HepG2 (cell line): ENCODE data around the gene TRIM37. TPM values are rescaled to one million over a fixed set of nuclear protein-coding genes. Genes with fewer than 3 reads are reported as not detected.
A peak's percentile ranks its signal among the peaks of the same experiment; 100 is the strongest.

ENCODE experiments used
- DPF2 ChIP-seq: sonication (generic); formaldehyde crosslinking; IDR thresholded peaks from 2 replicates; pipeline ENCODE4 v1.4.0; 2020; ENCODE audit warnings: mild to moderate bottlenecking, low read depth, missing genetic modification reagents, borderline replicate concordance
- EEA1 ChIP-seq: sonication (generic); formaldehyde crosslinking; IDR thresholded peaks from 2 replicates; pipeline ENCODE4 v1.5.1; 2020; ENCODE audit warnings: mild to moderate bottlenecking, missing genetic modification reagents, borderline replicate concordance
- ESRRA ChIP-seq: sonication (generic); formaldehyde crosslinking; IDR thresholded peaks from 2 replicates; pipeline ENCODE4 v1.5.1; 2020; ENCODE audit warnings: mild to moderate bottlenecking, low read depth, missing genetic modification reagents
- GFI1 ChIP-seq: sonication (generic); formaldehyde crosslinking; IDR thresholded peaks from 2 replicates; pipeline ENCODE4 v1.5.0; 2020; ENCODE audit warnings: missing genetic modification reagents, mild to moderate bottlenecking, borderline replicate concordance
- HNRNPUL1 ChIP-seq: fragments of 200-400 bp; formaldehyde crosslinking; IDR thresholded peaks from 2 replicates; pipeline ENCODE4 v1.6.1; 2017; ENCODE audit warnings: low read depth, mild to moderate bottlenecking, low read length, moderate library complexity
- HOXA7 ChIP-seq: sonication (generic); formaldehyde crosslinking; IDR thresholded peaks from 2 replicates; pipeline ENCODE4 v1.8.1; 2022; ENCODE audit warnings: mild to moderate bottlenecking, missing genetic modification reagents, moderate library complexity
- HOXA9 ChIP-seq: sonication (generic); formaldehyde crosslinking; IDR thresholded peaks from 2 replicates; pipeline ENCODE4 v1.8.1; 2022; ENCODE audit warnings: missing genetic modification reagents, mild to moderate bottlenecking, moderate library complexity, borderline replicate concordance
- NFYB ChIP-seq: sonication (generic); formaldehyde crosslinking; IDR thresholded peaks from 2 replicates; pipeline ENCODE4 v1.4.0; 2020; ENCODE audit warnings: missing genetic modification reagents
- NR2F6 ChIP-seq, 2 experiments: IDR thresholded peaks; 2 replicates each; pipeline ENCODE4 v1.6.1; 2016; ENCODE audit warnings: antibody characterized with exemption in 1 of 2, mild to moderate bottlenecking in 1 of 2
- RFX1 ChIP-seq: fragments of 450-650 bp; IDR thresholded peaks from 2 replicates; pipeline ENCODE4 v1.6.1; 2017
- SMAD9 ChIP-seq: sonication (generic); formaldehyde crosslinking; IDR thresholded peaks from 2 replicates; pipeline ENCODE4 v1.5.1; 2020; ENCODE audit warnings: mild to moderate bottlenecking, missing genetic modification reagents
- SP5 ChIP-seq: IDR thresholded peaks from 2 replicates; pipeline ENCODE4 v1.6.1; 2016; ENCODE audit warnings: low read depth, borderline replicate concordance
- ZEB1 ChIP-seq: IDR thresholded peaks from 2 replicates; pipeline ENCODE4 v1.6.1; 2012; ENCODE audit warnings: mild to moderate bottlenecking, low read depth, inconsistent platforms; ENCODE audit not compliant: insufficient replicate concordance
- ZFP41 ChIP-seq: sonication (generic); formaldehyde crosslinking; IDR thresholded peaks from 2 replicates; pipeline ENCODE4 v1.4.0; 2020; ENCODE audit warnings: mild to moderate bottlenecking, missing genetic modification reagents, borderline replicate concordance
- ZNF101 ChIP-seq: sonication (generic); formaldehyde crosslinking; IDR thresholded peaks from 2 replicates; pipeline ENCODE4 v1.4.0; 2020; ENCODE audit warnings: mild to moderate bottlenecking, low read depth, missing genetic modification reagents, borderline replicate concordance
- ZNF431 ChIP-seq: sonication (generic); formaldehyde crosslinking; IDR thresholded peaks from 2 replicates; pipeline ENCODE4 v1.9.0; 2022; ENCODE audit warnings: missing genetic modification reagents, low read depth, mild to moderate bottlenecking, borderline replicate concordance
- ZNF441 ChIP-seq: sonication (generic); formaldehyde crosslinking; IDR thresholded peaks from 2 replicates; pipeline ENCODE4 v1.7.0; 2021; ENCODE audit warnings: missing genetic modification reagents, borderline replicate concordance
- ZNF446 ChIP-seq: sonication (generic); formaldehyde crosslinking; IDR thresholded peaks from 2 replicates; pipeline ENCODE4 v1.5.0; 2020; ENCODE audit warnings: mild to moderate bottlenecking, missing genetic modification reagents
- ZNF589 ChIP-seq: sonication (generic); formaldehyde crosslinking; conservative IDR thresholded peaks from 2 replicates; pipeline ENCODE4 v1.8.0; 2022; ENCODE audit warnings: mild to moderate bottlenecking, moderate library complexity, missing genetic modification reagents
- ZNF615 ChIP-seq: sonication (generic); formaldehyde crosslinking; IDR thresholded peaks from 2 replicates; pipeline ENCODE4 v1.5.0; 2020; ENCODE audit warnings: mild to moderate bottlenecking, missing genetic modification reagents, borderline replicate concordance
- ZNF670 ChIP-seq: sonication (generic); formaldehyde crosslinking; IDR thresholded peaks from 2 replicates; pipeline ENCODE4 v1.8.0; 2022; ENCODE audit warnings: mild to moderate bottlenecking, missing genetic modification reagents, borderline replicate concordance
- ZNF850 ChIP-seq: sonication (generic); formaldehyde crosslinking; conservative IDR thresholded peaks from 2 replicates; pipeline ENCODE4 v1.9.0; 2021; ENCODE audit warnings: mild to moderate bottlenecking, missing genetic modification reagents
- ZSCAN30 ChIP-seq: sonication (generic); formaldehyde crosslinking; IDR thresholded peaks from 2 replicates; pipeline ENCODE4 v1.5.0; 2020; ENCODE audit warnings: mild to moderate bottlenecking, missing genetic modification reagents
- polyA plus RNA-seq, 8 experiments: library from polyadenylated mRNA; depleted of rRNA in 3 of 8; stranded (reverse) in 7 of 8; unstranded in 1 of 8; fragments of >200 nt; fragmentation: Illumina TruSeq in 4 of 8; extraction: Trizol in 4 of 8; gene quantifications; 2 replicates each; pipeline versions ENCODE4 v1.2.1 to v1.2.3, GENCODE V29; 2011 to 2016; ENCODE audit warnings: low read depth in 4 of 8, missing spikeins in 1 of 8, mixed read lengths in 1 of 8; ENCODE audit not compliant: insufficient read depth in 1 of 8
- total RNA-seq, 5 experiments: library from RNA; depleted of rRNA; stranded (reverse); fragments of >200 nt; fragmentation: Illumina TruSeq; extraction: Trizol; gene quantifications; 2 replicates each; pipeline ENCODE4 v1.2.3, GENCODE V29; 2016; ENCODE audit warnings: low read depth in 1 of 5
- TF ChIP-seq, protein P1 (sequence below): sonication (generic); formaldehyde crosslinking; IDR thresholded peaks from 2 replicates; pipeline ENCODE4 v1.4.0; 2020; ENCODE audit warnings: mild to moderate bottlenecking, missing genetic modification reagents
- TF ChIP-seq, protein P2 (sequence below), 2 experiments: fragments of 450-650 bp in 1 of 2; sonication (generic) in 1 of 2; formaldehyde crosslinking; IDR thresholded peaks; 2 replicates each; pipeline versions ENCODE4 v1.5.0 to v1.8.0; 2020 to 2022; ENCODE audit warnings: mild to moderate bottlenecking in 1 of 2, missing genetic modification reagents in 1 of 2
- TF ChIP-seq, protein P3 (sequence below): IDR thresholded peaks from 2 replicates; pipeline ENCODE4 v1.6.1; 2016

The TRIM37 gene
- total and polyA plus RNA-seq, 2 of the 13 experiments (the other 11 are each of a cell fraction or from before 2014, with no cell fraction given): 12.4 to 39.1 TPM

DNA sequence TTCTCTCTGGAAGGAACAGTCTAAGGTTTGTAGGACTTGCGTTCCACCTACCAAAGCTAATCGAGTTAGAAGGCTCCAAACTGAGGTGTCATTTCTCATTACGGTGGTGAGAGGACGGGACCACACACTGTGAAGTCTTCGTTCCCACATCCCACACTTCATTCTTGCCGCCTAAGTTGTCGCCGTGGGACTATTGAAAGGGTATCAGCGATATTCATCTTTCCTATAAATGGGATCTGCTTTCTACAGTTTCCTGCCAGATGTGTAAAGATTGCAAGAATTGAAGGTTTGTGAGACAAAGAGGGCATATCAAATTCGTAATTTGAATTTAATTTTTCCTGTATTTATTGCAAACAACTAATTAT lies 608 bp upstream of the TRIM37 start (continued):
- TF ChIP-seq, protein P1, sequence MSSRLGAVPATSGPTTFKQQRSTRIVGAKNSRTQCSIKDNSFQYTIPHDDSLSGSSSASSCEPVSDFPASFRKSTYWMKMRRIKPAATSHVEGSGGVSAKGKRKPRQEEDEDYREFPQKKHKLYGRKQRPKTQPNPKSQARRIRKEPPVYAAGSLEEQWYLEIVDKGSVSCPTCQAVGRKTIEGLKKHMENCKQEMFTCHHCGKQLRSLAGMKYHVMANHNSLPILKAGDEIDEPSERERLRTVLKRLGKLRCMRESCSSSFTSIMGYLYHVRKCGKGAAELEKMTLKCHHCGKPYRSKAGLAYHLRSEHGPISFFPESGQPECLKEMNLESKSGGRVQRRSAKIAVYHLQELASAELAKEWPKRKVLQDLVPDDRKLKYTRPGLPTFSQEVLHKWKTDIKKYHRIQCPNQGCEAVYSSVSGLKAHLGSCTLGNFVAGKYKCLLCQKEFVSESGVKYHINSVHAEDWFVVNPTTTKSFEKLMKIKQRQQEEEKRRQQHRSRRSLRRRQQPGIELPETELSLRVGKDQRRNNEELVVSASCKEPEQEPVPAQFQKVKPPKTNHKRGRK (CRISPR knock-in tag): no peak
- TF ChIP-seq DPF2 (CRISPR knock-in tag): no peak
- TF ChIP-seq NR2F6 (IDR thresholded peaks at IDR 0.05): no peak
- TF ChIP-seq NR2F6 (CRISPR knock-in tag; IDR thresholded peaks at IDR 0.05): no peak
- 0 out of 2 replicates have a peak, but pooled peaks have one; percentile 15 for TF ChIP-seq ZNF446
- TF ChIP-seq HOXA9 (CRISPR knock-in tag): 0 out of 2 replicates have a peak, but pooled peaks have one; percentile 8
- 0 out of 2 replicates have a peak, but pooled peaks have one; percentile 39 for TF ChIP-seq GFI1 (CRISPR knock-in tag)
- no peak for TF ChIP-seq EEA1
- TF ChIP-seq ZEB1: peak; percentile 2
- TF ChIP-seq ZFP41 (CRISPR knock-in tag): no peak
- no peak for TF ChIP-seq NFYB
- TF ChIP-seq ESRRA (CRISPR knock-in tag): no peak
- no peak for TF ChIP-seq SP5
- no peak for TF ChIP-seq ZNF441 (CRISPR knock-in tag)
- TF ChIP-seq ZNF850 (CRISPR knock-in tag): 0 out of 2 replicates have a peak, but pooled peaks have one; percentile 70
- TF ChIP-seq ZNF101 (CRISPR knock-in tag): 0 out of 2 replicates have a peak, but pooled peaks have one; percentile 79
- TF ChIP-seq, protein P2, sequence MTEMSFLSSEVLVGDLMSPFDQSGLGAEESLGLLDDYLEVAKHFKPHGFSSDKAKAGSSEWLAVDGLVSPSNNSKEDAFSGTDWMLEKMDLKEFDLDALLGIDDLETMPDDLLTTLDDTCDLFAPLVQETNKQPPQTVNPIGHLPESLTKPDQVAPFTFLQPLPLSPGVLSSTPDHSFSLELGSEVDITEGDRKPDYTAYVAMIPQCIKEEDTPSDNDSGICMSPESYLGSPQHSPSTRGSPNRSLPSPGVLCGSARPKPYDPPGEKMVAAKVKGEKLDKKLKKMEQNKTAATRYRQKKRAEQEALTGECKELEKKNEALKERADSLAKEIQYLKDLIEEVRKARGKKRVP (CRISPR knock-in tag; IDR thresholded peaks at IDR 0.05): peak in 1 of 2 experiments; percentile 23; a peak in 2 of 4 replicates
- no peak for TF ChIP-seq RFX1
- TF ChIP-seq ZNF589 (CRISPR knock-in tag): peak; percentile 79; the same call in 1 of the 2 replicates
- no peak for TF ChIP-seq HOXA7
- TF ChIP-seq, protein P3, sequence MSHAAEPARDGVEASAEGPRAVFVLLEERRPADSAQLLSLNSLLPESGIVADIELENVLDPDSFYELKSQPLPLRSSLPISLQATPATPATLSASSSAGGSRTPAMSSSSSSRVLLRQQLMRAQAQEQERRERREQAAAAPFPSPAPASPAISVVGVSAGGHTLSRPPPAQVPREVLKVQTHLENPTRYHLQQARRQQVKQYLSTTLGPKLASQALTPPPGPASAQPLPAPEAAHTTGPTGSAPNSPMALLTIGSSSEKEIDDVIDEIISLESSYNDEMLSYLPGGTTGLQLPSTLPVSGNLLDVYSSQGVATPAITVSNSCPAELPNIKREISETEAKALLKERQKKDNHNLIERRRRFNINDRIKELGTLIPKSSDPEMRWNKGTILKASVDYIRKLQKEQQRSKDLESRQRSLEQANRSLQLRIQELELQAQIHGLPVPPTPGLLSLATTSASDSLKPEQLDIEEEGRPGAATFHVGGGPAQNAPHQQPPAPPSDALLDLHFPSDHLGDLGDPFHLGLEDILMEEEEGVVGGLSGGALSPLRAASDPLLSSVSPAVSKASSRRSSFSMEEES (CRISPR knock-in tag): no peak
- TF ChIP-seq ZNF615: 0 out of 2 replicates have a peak, but pooled peaks have one; percentile 2
- TF ChIP-seq ZNF431 (CRISPR knock-in tag): 0 out of 2 replicates have a peak, but pooled peaks have one; percentile 24
- 0 out of 2 replicates have a peak, but pooled peaks have one; percentile 25 for TF ChIP-seq ZSCAN30 (CRISPR knock-in tag)
- TF ChIP-seq ZNF670: 0 out of 2 replicates have a peak, but pooled peaks have one; percentile 3
- 0 out of 2 replicates have a peak, but pooled peaks have one; percentile 28 for TF ChIP-seq SMAD9
- TF ChIP-seq HNRNPUL1: no peak
- TF ChIP-seq, all 625 proteins: peak for 18
